HG02938 (cell line): ENCODE data around the gene ZNF407.
A peak's percentile ranks its signal among the peaks of the same experiment; 100 is the strongest.
"Not testable (repeated sequence)": the region's sequence is repeated elsewhere in the genome, so short reads cannot be mapped to it uniquely, and the experiment has no call there.

Experiments used
- ATAC-seq: cut with Tn5 transposase; IDR thresholded peaks from one replicate; pipeline ENCODE4 v1.9.1; 2021; ENCODE audit warnings: mild to moderate bottlenecking, moderate library complexity; ENCODE audit not compliant: unreplicated experiment

Gene ZNF407

DNA sequence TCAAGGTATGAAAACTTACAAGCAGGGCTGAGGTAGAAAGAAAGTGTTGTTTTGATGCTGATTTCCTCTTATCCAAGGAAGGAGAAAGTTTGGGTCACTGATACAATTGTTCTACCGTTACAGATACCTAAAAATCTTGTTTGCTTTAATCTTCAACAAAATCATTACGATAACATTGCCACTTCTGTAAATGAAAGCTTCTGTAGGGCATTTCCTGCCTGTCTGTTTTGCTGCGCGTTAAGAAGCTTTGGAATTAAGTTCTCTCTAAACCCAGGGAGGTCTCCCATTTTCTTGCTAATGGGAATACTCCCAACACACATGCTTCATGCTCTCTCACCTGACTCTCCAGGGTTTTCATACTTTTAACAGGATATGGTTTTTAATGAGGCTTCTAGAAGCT lies 352.8 kb downstream of the ZNF407 start:
- no peak for ATAC-seq

DNA sequence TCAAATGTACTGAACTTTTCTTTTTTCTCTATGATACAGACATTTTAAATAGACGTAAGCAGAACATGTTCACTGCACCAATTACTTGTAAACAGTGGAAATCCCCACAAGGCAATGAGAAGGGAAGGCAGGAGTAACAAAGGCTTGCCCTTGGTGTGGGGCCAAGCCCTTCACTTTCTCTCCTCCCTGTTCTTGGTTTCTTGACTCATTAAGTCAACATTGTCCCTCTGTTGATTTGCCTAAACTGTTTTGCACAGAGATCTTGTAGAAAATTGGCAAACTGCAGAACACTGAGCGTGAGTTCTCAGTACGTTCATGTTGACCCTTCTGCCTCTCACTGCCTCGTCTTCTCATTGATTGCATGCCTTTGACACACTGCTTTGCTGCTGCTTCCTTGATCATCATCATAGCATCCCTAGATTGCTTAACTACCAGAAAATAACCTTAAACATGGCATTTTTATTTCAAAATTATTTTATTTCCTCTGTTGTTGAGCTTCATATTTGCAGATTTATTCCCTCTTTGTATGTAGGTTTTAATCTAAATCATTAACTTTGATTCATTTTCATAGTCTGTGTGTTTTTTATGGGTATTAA lies 353.6 kb downstream of the ZNF407 start:
- ATAC-seq, result peak; percentile 54

GRCh38 chr18:74957588-74958224 lies 360.0 kb downstream of the ZNF407 start:
- ATAC-seq, result no peak

GRCh38 chr18:74959216-74959615 lies 361.5 kb downstream of the ZNF407 start:
- ATAC-seq, result no peak

DNA sequence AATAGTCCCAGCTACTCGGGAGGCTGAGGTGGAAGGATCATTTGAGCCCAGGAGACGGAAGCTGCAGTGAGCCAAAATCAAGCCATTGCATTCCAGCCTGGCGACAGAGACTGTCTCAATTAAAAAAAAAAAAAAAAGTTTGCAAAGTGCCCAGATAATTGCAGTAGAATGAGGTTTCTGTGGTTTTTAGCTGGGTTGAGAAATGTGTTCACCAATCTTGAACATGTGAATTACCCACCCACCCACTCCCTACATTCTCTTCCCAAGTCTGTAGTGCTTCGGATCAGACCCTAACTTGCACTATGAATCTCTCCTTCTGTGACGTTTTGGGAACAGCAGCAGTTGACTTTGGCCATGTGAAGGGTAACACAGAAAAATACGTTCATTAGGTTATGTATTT lies 363.9 kb downstream of the ZNF407 start:
- ATAC-seq, result no peak

DNA sequence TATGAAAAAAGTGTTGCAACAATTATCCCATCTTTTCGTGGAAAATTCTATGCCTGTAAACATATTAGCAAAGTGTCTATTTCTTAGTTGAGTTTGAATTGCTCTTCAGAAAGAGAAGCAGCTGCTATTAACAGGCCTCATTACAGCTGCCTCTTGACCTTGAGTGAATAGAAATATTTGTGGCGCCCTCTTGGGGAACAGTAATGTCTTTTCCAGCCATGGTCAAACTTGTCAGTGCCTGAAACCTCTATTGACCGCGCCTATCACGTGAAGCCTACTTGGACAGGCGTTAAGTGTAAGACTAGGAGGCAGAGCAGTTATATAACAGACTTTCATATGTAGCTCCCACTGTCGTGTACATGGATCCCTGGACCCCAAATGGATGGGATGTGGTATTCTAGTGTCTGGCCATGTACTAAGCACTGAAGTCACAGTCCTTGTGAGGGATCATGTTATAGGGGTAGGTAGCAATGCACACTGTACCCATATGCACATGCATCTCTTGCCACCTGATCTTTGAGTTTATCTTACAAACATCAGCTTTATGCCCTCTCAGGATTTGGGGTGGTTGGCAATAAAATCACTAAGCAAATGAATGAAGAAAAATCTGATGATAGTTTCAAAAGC lies 366.3 kb downstream of the ZNF407 start:
- ATAC-seq, result peak; percentile 95

GRCh38 chr18:74965682-74966081 lies 368.0 kb downstream of the ZNF407 start:
- ATAC-seq, result no peak

GRCh38 chr18:74967438-74967837 lies 369.8 kb downstream of the ZNF407 start:
- ATAC-seq, result no peak

DNA sequence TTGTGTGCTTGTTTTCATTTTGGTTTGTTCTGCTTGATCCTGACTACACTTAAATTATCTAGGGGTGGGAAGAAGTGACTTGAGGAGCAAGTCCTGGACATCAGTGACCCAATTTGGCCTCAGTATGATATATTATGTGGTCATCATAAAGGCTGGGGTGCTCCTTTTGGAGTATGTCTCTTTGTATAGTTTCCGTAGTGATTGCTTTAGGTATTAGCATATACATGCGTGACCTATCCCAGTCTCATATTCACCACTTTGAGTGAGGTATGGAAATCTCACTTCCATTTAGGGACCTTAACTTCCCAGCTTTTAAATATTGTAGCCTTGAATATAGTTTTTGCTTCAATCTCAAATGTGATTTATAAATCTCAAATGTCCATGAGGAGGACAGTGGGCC lies 370.3 kb downstream of the ZNF407 start:
- ATAC-seq, result no peak

GRCh38 chr18:74971358-74971757 lies 373.7 kb downstream of the ZNF407 start:
- ATAC-seq, result not testable (repeated sequence)

DNA sequence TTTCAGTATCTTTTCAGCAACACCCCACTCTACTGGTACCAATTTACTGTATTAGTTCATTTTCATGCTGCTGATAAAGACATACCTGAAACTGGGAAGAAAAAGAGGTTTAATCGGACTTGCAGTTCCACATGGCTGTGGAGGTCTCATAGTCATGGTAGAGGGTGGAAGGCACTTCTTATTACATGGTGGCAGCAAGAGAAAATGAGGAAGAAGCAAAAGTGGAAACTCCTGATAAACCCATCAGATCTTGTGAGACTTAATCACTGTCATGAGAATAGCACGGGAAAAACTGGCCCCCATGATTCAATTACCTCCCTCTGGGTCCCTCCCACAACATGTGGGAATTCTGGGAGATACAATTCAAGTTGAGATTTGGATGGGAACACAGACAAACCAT lies 374.1 kb downstream of the ZNF407 start:
- ATAC-seq, result not testable (repeated sequence)

DNA sequence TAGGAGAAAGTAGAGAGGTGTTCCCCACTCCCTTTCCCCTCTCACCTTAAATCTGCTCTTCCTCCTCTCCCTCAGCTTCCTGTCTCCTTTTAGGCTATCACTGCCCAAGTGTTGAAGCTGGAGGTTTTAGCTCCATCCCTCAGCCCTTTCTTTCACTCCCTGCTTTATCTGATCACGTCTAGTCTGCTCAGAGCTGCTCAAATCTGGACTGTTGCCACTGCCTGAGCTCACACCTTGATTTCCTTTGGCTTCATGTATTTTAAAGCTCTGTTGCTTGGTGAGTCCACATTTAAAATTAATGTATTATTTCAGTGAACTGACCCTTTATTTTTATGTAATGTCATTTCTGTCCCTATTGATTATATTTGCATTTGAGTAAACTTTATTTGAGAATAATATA lies 374.7 kb downstream of the ZNF407 start:
- ATAC-seq, result no peak

DNA sequence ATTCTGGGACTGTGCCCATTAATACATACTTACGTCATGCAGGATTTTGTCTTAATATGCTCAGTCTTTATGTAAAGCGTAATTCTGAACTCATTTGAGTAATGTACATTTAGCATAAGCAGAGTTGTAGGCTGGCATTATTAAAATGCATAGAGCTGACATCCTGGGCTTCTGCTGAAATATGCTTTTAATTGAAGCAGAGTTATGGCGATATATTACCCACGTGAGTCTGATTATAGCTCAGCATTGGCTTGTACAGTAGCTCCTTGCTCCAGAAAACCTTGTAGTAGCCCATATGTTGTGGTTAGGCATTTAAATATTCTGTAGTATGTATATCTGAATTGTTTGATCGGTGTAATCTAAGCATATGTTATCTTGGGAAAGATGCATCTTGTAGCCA lies 377.3 kb downstream of the ZNF407 start:
- no peak for ATAC-seq

- no peak for ATAC-seq
Measured at GRCh38 chr18:74976331-74976909, 378.8 kb downstream of the ZNF407 start.

GRCh38 chr18:74977041-74977440 lies 379.4 kb downstream of the ZNF407 start:
- ATAC-seq, result no peak

- ATAC-seq, result no peak
Measured at GRCh38 chr18:74980669-74981068, 383.0 kb downstream of the ZNF407 start.

- no peak for ATAC-seq
Measured at GRCh38 chr18:74981476-74981875, 383.8 kb downstream of the ZNF407 start.

DNA sequence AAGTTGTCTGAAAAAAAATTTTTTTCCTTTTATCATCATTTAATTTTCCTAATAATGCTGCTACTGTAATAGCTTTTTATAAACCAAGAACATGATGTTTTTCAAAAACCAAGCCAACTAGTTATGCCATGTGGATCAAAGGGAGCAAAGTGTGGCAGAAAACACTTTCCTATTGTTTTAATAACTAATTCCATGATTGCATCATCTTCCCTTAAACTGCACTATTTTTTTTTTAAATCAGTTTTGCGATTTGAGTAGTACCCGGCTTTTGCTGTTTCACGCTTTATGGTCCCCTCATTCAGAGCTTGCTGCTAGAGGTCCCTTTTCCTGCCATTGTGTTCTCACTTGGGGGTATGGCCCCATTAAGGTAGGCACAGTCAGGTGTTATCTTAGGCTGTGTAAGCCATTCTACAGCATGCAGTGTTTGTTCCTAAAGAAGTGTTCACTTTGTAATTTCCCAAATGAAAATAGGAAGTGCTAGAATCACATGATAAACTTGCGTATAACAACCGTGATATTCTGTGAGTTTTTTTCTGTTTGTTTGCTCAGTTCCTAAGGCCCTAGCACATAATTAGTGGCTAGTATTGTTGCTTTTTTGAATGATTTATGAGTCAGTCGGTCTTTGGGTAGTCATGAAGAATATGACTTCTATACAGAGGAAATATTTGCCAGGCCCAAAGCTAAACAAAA lies 385.4 kb downstream of the ZNF407 start:
- no peak for ATAC-seq

GRCh38 chr18:74989134-74989533 lies 391.5 kb downstream of the ZNF407 start:
- ATAC-seq, result no peak

DNA sequence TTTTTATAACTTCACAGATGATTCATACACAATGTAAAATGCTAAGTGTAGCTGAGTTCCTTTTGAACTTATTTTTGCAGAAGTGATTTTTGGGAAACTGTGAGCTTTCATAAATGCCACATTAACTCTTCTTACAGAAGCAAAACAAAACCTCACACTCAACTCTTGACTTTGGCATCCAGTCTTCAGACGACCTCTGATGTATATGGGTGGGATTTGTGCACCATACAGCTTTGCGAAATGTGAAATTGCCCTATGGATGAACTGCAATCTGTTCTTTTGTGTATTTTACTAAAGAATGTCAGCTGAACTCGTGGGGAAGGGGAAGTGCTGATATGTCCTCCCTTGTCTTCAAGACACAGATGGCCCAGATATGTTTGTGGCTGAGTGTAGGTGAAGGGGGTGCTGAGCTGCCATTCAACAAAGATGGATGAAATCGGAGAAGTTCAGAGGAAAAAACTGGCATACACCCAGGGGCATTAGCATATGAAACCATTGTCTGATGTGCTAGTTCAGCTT lies 393.0 kb downstream of the ZNF407 start:
- no peak for ATAC-seq
